Measurements from ENCODE around the gene RASA3.
"Not testable (repeated sequence)": the region's sequence is repeated elsewhere in the genome, so short reads cannot be mapped to it uniquely, and the experiment has no call there.

RASA3 gene

GRCh38 chr13:114132419-114133121, at the start of gene RASA3:
Gene RASA3, minus strand, starts transcription at chr13:114132623. Its CDS starts 134 bp downstream, at chr13:114132489.
- DNase-seq: peak in 37 of 56 donors; percentile 24 to 82 (median 57)

- DNase-seq: peak in 2 of 56 donors; percentile 8 to 10
Observed at GRCh38 chr13:114179087-114179658, 46.8 kb upstream of the RASA3 start, which contains the start of gene CFAP97D2. Gene CFAP97D2, plus strand, starts transcription at chr13:114179257. Its CDS starts 74 bp downstream, at chr13:114179331.

GRCh38 chr13:114177245-114178010, 45.0 kb upstream of the RASA3 start:
- DNase-seq: peak in 2 of 56 donors; percentile 7 to 21

- not testable (repeated sequence) for DNase-seq
Observed at GRCh38 chr13:114176359-114176902, 44.0 kb upstream of the RASA3 start.

- DNase-seq: no peak
Observed at GRCh38 chr13:114174529-114174961, 42.1 kb upstream of the RASA3 start.

- no peak for DNase-seq
Observed at GRCh38 chr13:114173745-114174144, 41.3 kb upstream of the RASA3 start.

GRCh38 chr13:114173272-114173671, 40.8 kb upstream of the RASA3 start:
- no peak for DNase-seq

GRCh38 chr13:114167885-114168284, 35.5 kb upstream of the RASA3 start:
- DNase-seq: no peak

GRCh38 chr13:114167426-114167825, 35.0 kb upstream of the RASA3 start:
- no peak for DNase-seq

GRCh38 chr13:114166381-114167131, 34.1 kb upstream of the RASA3 start:
- DNase-seq: peak in 55 of 56 donors; percentile 31 to 86 (median 72)

GRCh38 chr13:114164681-114165429, 32.4 kb upstream of the RASA3 start:
- DNase-seq: no peak

- DNase-seq: no peak
Observed at GRCh38 chr13:114164053-114164452, 31.6 kb upstream of the RASA3 start.

- no peak for DNase-seq
Observed at GRCh38 chr13:114162533-114162922, 30.1 kb upstream of the RASA3 start.

- peak in 8 of 56 donors; percentile 12 to 56 (median 22) for DNase-seq
Observed at GRCh38 chr13:114161644-114162532, 29.5 kb upstream of the RASA3 start.

- DNase-seq: no peak
Observed at GRCh38 chr13:114161028-114161556, 28.7 kb upstream of the RASA3 start.

- DNase-seq: not testable (repeated sequence)
Observed at GRCh38 chr13:114158869-114159666, 26.6 kb upstream of the RASA3 start.

- no peak for DNase-seq
Observed at GRCh38 chr13:114157869-114158495, 25.6 kb upstream of the RASA3 start.

Measured in amygdala (tissue), 56 donors.